Measurements from ENCODE around the gene ACOD1.

The ACOD1 gene

GRCh38 chr13:76928456-76928855, 19.9 kb upstream of the ACOD1 start:
- Histone ChIP-seq H3K4me1 (ENCODE audit: control insufficient read depth, insufficient read depth, low read length) (no peaks in the 10 kb centered on the region), H3K9me3 (ENCODE audit: control insufficient read depth, insufficient read depth, low read length) (no peaks in the 10 kb centered on the region), H3K4me3 (ENCODE audit: low read depth, low read length) (no peak overlapping the region), H3K9ac (ENCODE audit: low read depth, low read length) (no peak overlapping the region), H3K36me3 (ENCODE audit: control insufficient read depth, insufficient read depth, low read length) (no peaks in the 10 kb centered on the region), H3K27ac (ENCODE audit: low read depth, low read length) (no peak overlapping the region), H3K27me3 (ENCODE audit: control insufficient read depth, insufficient read depth, low read length) (no peaks in the 10 kb centered on the region)

- Histone ChIP-seq H3K27ac (ENCODE audit: low read depth, low read length) (no peak overlapping the region), H3K4me1 (ENCODE audit: control insufficient read depth, insufficient read depth, low read length) (no peaks in the 10 kb centered on the region)
Measured at GRCh38 chr13:76929320-76929719, 19.0 kb upstream of the ACOD1 start.

GRCh38 chr13:76929851-76930374, 18.4 kb upstream of the ACOD1 start:
- Histone ChIP-seq H3K36me3 (ENCODE audit: control insufficient read depth, insufficient read depth, low read length) (no peaks in the 10 kb centered on the region), H3K4me1 (ENCODE audit: control insufficient read depth, insufficient read depth, low read length) (no peaks in the 10 kb centered on the region), H3K4me3 (ENCODE audit: low read depth, low read length) (no peak overlapping the region), H3K9ac (ENCODE audit: low read depth, low read length) (no peak overlapping the region), H3K27ac (ENCODE audit: low read depth, low read length) (no peak overlapping the region), H3K9me3 (ENCODE audit: control insufficient read depth, insufficient read depth, low read length) (no peaks in the 10 kb centered on the region), H3K27me3 (ENCODE audit: control insufficient read depth, insufficient read depth, low read length) (no peaks in the 10 kb centered on the region)

More at GRCh38 chr13:76929320-76929719, 19.0 kb upstream of the ACOD1 start:
- Histone ChIP-seq H3K36me3 (ENCODE audit: control insufficient read depth, insufficient read depth, low read length) (no peaks in the 10 kb centered on the region), H3K9me3 (ENCODE audit: control insufficient read depth, insufficient read depth, low read length) (no peaks in the 10 kb centered on the region), H3K4me3 (ENCODE audit: low read depth, low read length) (no peak overlapping the region), H3K9ac (ENCODE audit: low read depth, low read length) (no peak overlapping the region), H3K27me3 (ENCODE audit: control insufficient read depth, insufficient read depth, low read length) (no peaks in the 10 kb centered on the region)

GRCh38 chr13:76932076-76932475, 16.2 kb upstream of the ACOD1 start:
- H3K9ac ChIP-seq (ENCODE audit: low read depth, low read length): no peak overlapping the region

GRCh38 chr13:76934671-76935070, 13.6 kb upstream of the ACOD1 start:
- Histone ChIP-seq H3K27me3 (ENCODE audit: control insufficient read depth, insufficient read depth, low read length) (no peaks in the 10 kb centered on the region), H3K9me3 (ENCODE audit: control insufficient read depth, insufficient read depth, low read length) (no peaks in the 10 kb centered on the region), H3K36me3 (ENCODE audit: control insufficient read depth, insufficient read depth, low read length) (no peaks in the 10 kb centered on the region), H3K9ac (ENCODE audit: low read depth, low read length) (no peak overlapping the region), H3K27ac (ENCODE audit: low read depth, low read length) (no peak overlapping the region), H3K4me3 (ENCODE audit: low read depth, low read length) (no peak overlapping the region), H3K4me1 (ENCODE audit: control insufficient read depth, insufficient read depth, low read length) (no peaks in the 10 kb centered on the region)

More at GRCh38 chr13:76932076-76932475, 16.2 kb upstream of the ACOD1 start:
- H3K4me1 ChIP-seq (ENCODE audit: control insufficient read depth, insufficient read depth, low read length): no peaks in the 10 kb centered on the region
- no peak overlapping the region for H3K4me3 ChIP-seq (ENCODE audit: low read depth, low read length)
- H3K36me3 ChIP-seq (ENCODE audit: control insufficient read depth, insufficient read depth, low read length): no peaks in the 10 kb centered on the region
- H3K27me3 ChIP-seq (ENCODE audit: control insufficient read depth, insufficient read depth, low read length): no peaks in the 10 kb centered on the region
- H3K27ac ChIP-seq (ENCODE audit: low read depth, low read length): no peak overlapping the region
- no peaks in the 10 kb centered on the region for H3K9me3 ChIP-seq (ENCODE audit: control insufficient read depth, insufficient read depth, low read length)

- Histone ChIP-seq H3K4me3 (ENCODE audit: low read depth, low read length) (no peak overlapping the region), H3K9ac (ENCODE audit: low read depth, low read length) (no peak overlapping the region), H3K27ac (ENCODE audit: low read depth, low read length) (no peak overlapping the region), H3K9me3 (ENCODE audit: control insufficient read depth, insufficient read depth, low read length) (no peaks in the 10 kb centered on the region), H3K36me3 (ENCODE audit: control insufficient read depth, insufficient read depth, low read length) (no peaks in the 10 kb centered on the region), H3K27me3 (ENCODE audit: control insufficient read depth, insufficient read depth, low read length) (no peaks in the 10 kb centered on the region), H3K4me1 (ENCODE audit: control insufficient read depth, insufficient read depth, low read length) (no peaks in the 10 kb centered on the region)
Measured at GRCh38 chr13:76936763-76937162, 11.5 kb upstream of the ACOD1 start.

- H3K36me3 ChIP-seq (ENCODE audit: control insufficient read depth, insufficient read depth, low read length): no peaks in the 10 kb centered on the region
- no peak overlapping the region for H3K9ac ChIP-seq (ENCODE audit: low read depth, low read length)
- no peak overlapping the region for H3K27ac ChIP-seq (ENCODE audit: low read depth, low read length)
- no peaks in the 10 kb centered on the region for H3K4me1 ChIP-seq (ENCODE audit: control insufficient read depth, insufficient read depth, low read length)
- no peaks in the 10 kb centered on the region for H3K9me3 ChIP-seq (ENCODE audit: control insufficient read depth, insufficient read depth, low read length)
- H3K27me3 ChIP-seq (ENCODE audit: control insufficient read depth, insufficient read depth, low read length): no peaks in the 10 kb centered on the region
- no peak overlapping the region for H3K4me3 ChIP-seq (ENCODE audit: low read depth, low read length)
Measured at GRCh38 chr13:76937281-76937820, 11.0 kb upstream of the ACOD1 start.

GRCh38 chr13:76939215-76939614, 9.1 kb upstream of the ACOD1 start:
- Histone ChIP-seq H3K4me1 (ENCODE audit: control insufficient read depth, insufficient read depth, low read length) (no peaks in the 10 kb centered on the region), H3K27me3 (ENCODE audit: control insufficient read depth, insufficient read depth, low read length) (no peaks in the 10 kb centered on the region), H3K4me3 (ENCODE audit: low read depth, low read length) (no peak overlapping the region), H3K9ac (ENCODE audit: low read depth, low read length) (no peak overlapping the region), H3K9me3 (ENCODE audit: control insufficient read depth, insufficient read depth, low read length) (no peaks in the 10 kb centered on the region), H3K27ac (ENCODE audit: low read depth, low read length) (no peak overlapping the region), H3K36me3 (ENCODE audit: control insufficient read depth, insufficient read depth, low read length) (no peaks in the 10 kb centered on the region)

GRCh38 chr13:76942363-76942762, 5.9 kb upstream of the ACOD1 start:
- Histone ChIP-seq H3K36me3 (ENCODE audit: control insufficient read depth, insufficient read depth, low read length) (no peaks in the 10 kb centered on the region), H3K4me3 (ENCODE audit: low read depth, low read length) (no peak overlapping the region), H3K9ac (ENCODE audit: low read depth, low read length) (no peak overlapping the region), H3K27ac (ENCODE audit: low read depth, low read length) (no peak overlapping the region), H3K9me3 (ENCODE audit: control insufficient read depth, insufficient read depth, low read length) (no peaks in the 10 kb centered on the region), H3K27me3 (ENCODE audit: control insufficient read depth, insufficient read depth, low read length) (no peaks in the 10 kb centered on the region), H3K4me1 (ENCODE audit: control insufficient read depth, insufficient read depth, low read length) (no peaks in the 10 kb centered on the region)

- Histone ChIP-seq H3K27ac (ENCODE audit: low read depth, low read length) (no peak overlapping the region), H3K9ac (ENCODE audit: low read depth, low read length) (no peak overlapping the region), H3K9me3 (ENCODE audit: control insufficient read depth, insufficient read depth, low read length) (no peaks in the 10 kb centered on the region), H3K36me3 (ENCODE audit: control insufficient read depth, insufficient read depth, low read length) (no peaks in the 10 kb centered on the region), H3K27me3 (ENCODE audit: control insufficient read depth, insufficient read depth, low read length) (no peaks in the 10 kb centered on the region), H3K4me1 (ENCODE audit: control insufficient read depth, insufficient read depth, low read length) (no peaks in the 10 kb centered on the region), H3K4me3 (ENCODE audit: low read depth, low read length) (no peak overlapping the region)
Measured at GRCh38 chr13:76943646-76944045, 4.7 kb upstream of the ACOD1 start.

GRCh38 chr13:76944456-76944855, 3.9 kb upstream of the ACOD1 start:
- Histone ChIP-seq H3K9ac (ENCODE audit: low read depth, low read length) (no peak overlapping the region), H3K4me3 (ENCODE audit: low read depth, low read length) (no peak overlapping the region), H3K9me3 (ENCODE audit: control insufficient read depth, insufficient read depth, low read length) (no peaks in the 10 kb centered on the region), H3K27ac (ENCODE audit: low read depth, low read length) (no peak overlapping the region), H3K4me1 (ENCODE audit: control insufficient read depth, insufficient read depth, low read length) (no peaks in the 10 kb centered on the region), H3K27me3 (ENCODE audit: control insufficient read depth, insufficient read depth, low read length) (no peaks in the 10 kb centered on the region), H3K36me3 (ENCODE audit: control insufficient read depth, insufficient read depth, low read length) (no peaks in the 10 kb centered on the region)
